Measurements from ENCODE around the gene HNRNPM.

HNRNPM gene

DNA sequence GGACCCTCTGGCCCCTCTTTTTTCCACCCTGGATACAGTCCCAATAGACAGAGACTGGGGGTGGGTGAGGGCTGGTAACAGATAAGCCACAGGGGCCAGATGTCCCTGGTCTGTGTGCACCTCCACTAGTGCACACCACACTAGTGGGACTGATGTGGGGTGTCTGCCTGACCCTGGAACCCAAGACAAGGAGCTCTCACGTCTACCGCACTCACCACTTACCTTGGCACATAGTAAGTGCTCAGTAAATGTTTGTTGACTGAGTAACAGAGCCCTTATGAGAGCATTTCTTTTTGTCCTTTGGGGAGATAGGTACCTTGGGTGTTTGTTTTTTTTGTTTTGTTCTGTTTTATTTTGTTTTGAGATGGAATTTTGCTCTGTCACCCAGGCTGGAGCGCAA lies 92.3 kb downstream of the HNRNPM start:
- Histone ChIP-seq H3K4me3 (ENCODE audit: low read length) (no peak overlapping the region), H3K9me3 (ENCODE audit: control insufficient read depth, insufficient read depth, low read length) (no peaks in the 10 kb centered on the region), H3K36me3 (ENCODE audit: control insufficient read depth, insufficient read depth, low read length) (no peaks in the 10 kb centered on the region), H3K27me3 (ENCODE audit: control insufficient read depth, insufficient read depth, low read length) (no peaks in the 10 kb centered on the region), H3K4me1 (ENCODE audit: control insufficient read depth, insufficient read depth, low read length) (no peaks in the 10 kb centered on the region), H3K27ac (ENCODE audit: low read length) (no peak overlapping the region)
- no CpG with 5 or more reads among the region's 3 CpGs for WGBS (ENCODE audit: insufficient coverage, insufficient read length)
- no peak for DNase-seq (ENCODE audit: low read depth, low spot score)
